Daoy (cell line): ENCODE measurements around the gene JADE2. TPM values are rescaled to one million over a fixed set of nuclear protein-coding genes. Genes with fewer than 3 reads are reported as not detected.
"Not testable (repeated sequence)": the region's sequence is repeated elsewhere in the genome, so short reads cannot be mapped to it uniquely, and the experiment has no call there.

Experiments
- DNase-seq: peaks from one replicate; pipeline ENCODE4 v3.0.0-alpha.2; 2015; ENCODE audit warnings: low read depth
- total RNA-seq: library from RNA; depleted of rRNA; stranded (reverse); fragments of >200 nt; shearing (Covaris generic); gene quantifications from 2 replicates; pipeline ENCODE4 v1.2.3, GENCODE V29; 2014; rRNA removed

The JADE2 gene
- total RNA-seq = 10.9 and 21.1 TPM in 2 replicates

- DNase-seq = peak; percentile 69
Observed at GRCh38 chr5:134524826-134525682, at the start of gene JADE2. Gene JADE2, plus strand, starts transcription at chr5:134525670. Its CDS starts 10,188 bp downstream, at chr5:134535858.

GRCh38 chr5:134477462-134478245 lies 47.8 kb upstream of the JADE2 start:
- DNase-seq = no peak

GRCh38 chr5:134479839-134480238 lies 45.6 kb upstream of the JADE2 start:
- DNase-seq = no peak

- DNase-seq = no peak
Observed at GRCh38 chr5:134489227-134489944, 36.1 kb upstream of the JADE2 start.

- no peak for DNase-seq
Observed at GRCh38 chr5:134490255-134490924, 35.1 kb upstream of the JADE2 start.

- no peak for DNase-seq
Observed at GRCh38 chr5:134490925-134491271, 34.6 kb upstream of the JADE2 start.

- DNase-seq = no peak
Observed at GRCh38 chr5:134491841-134492442, 33.5 kb upstream of the JADE2 start.

GRCh38 chr5:134492568-134492967 lies 32.9 kb upstream of the JADE2 start:
- no peak for DNase-seq

- no peak for DNase-seq
Observed at GRCh38 chr5:134493461-134494055, 31.9 kb upstream of the JADE2 start.

- no peak for DNase-seq
Observed at GRCh38 chr5:134494780-134495179, 30.7 kb upstream of the JADE2 start.

GRCh38 chr5:134499905-134500304 lies 25.6 kb upstream of the JADE2 start:
- not testable (repeated sequence) for DNase-seq

GRCh38 chr5:134500699-134501430 lies 24.6 kb upstream of the JADE2 start:
- no peak for DNase-seq

GRCh38 chr5:134502259-134502658 lies 23.2 kb upstream of the JADE2 start:
- DNase-seq = no peak

GRCh38 chr5:134503088-134503936 lies 22.2 kb upstream of the JADE2 start:
- DNase-seq = peak; percentile 98

- peak; percentile 29 for DNase-seq
Observed at GRCh38 chr5:134503937-134504437, 21.5 kb upstream of the JADE2 start.

GRCh38 chr5:134504629-134505300 lies 20.7 kb upstream of the JADE2 start:
- no peak for DNase-seq

- DNase-seq = peak; percentile 63
Observed at GRCh38 chr5:134506054-134507039, 19.1 kb upstream of the JADE2 start.
